Measurements from ENCODE around the gene IQCM.
"Not testable (repeated sequence)": the region's sequence is repeated elsewhere in the genome, so short reads cannot be mapped to it uniquely, and the experiment has no call there.

The IQCM gene

GRCh38 chr4:149466446-149466845 lies 349.2 kb downstream of the IQCM start:
- no peak for DNase-seq (ENCODE audit: low spot score)

GRCh38 chr4:149465955-149466354 lies 349.7 kb downstream of the IQCM start:
- no peak for DNase-seq (ENCODE audit: low spot score)

GRCh38 chr4:149443537-149443936 lies 372.1 kb downstream of the IQCM start:
- DNase-seq (ENCODE audit: low spot score) = no peak

GRCh38 chr4:149441338-149441737 lies 374.3 kb downstream of the IQCM start:
- no peak for DNase-seq (ENCODE audit: low spot score)

- no peak for DNase-seq (ENCODE audit: low spot score)
Observed at GRCh38 chr4:149426461-149426860, 389.2 kb downstream of the IQCM start.

- no peak for DNase-seq (ENCODE audit: low spot score)
Observed at GRCh38 chr4:149409555-149409962, 406.1 kb downstream of the IQCM start.

GRCh38 chr4:149409146-149409545 lies 406.5 kb downstream of the IQCM start:
- no peak for DNase-seq (ENCODE audit: low spot score)

- DNase-seq (ENCODE audit: low spot score) = no peak
Observed at GRCh38 chr4:149404143-149404542, 411.5 kb downstream of the IQCM start.

GRCh38 chr4:149403081-149403480 lies 412.6 kb downstream of the IQCM start:
- no peak for DNase-seq (ENCODE audit: low spot score)

GRCh38 chr4:149398993-149399392 lies 416.6 kb downstream of the IQCM start:
- no peak for DNase-seq (ENCODE audit: low spot score)

- no peak for DNase-seq (ENCODE audit: low spot score)
Observed at GRCh38 chr4:149370785-149371420, 444.7 kb downstream of the IQCM start.

- DNase-seq (ENCODE audit: low spot score) = no peak
Observed at GRCh38 chr4:149370002-149370401, 445.6 kb downstream of the IQCM start.

GRCh38 chr4:149353241-149353640 lies 462.4 kb downstream of the IQCM start:
- DNase-seq (ENCODE audit: low spot score) = no peak

GRCh38 chr4:149349541-149349940 lies 466.1 kb downstream of the IQCM start:
- no peak for DNase-seq (ENCODE audit: low spot score)

GRCh38 chr4:149347139-149347538 lies 468.5 kb downstream of the IQCM start:
- no peak for DNase-seq (ENCODE audit: low spot score)

- no peak for DNase-seq (ENCODE audit: low spot score)
Observed at GRCh38 chr4:149345424-149345823, 470.2 kb downstream of the IQCM start.

- DNase-seq (ENCODE audit: low spot score) = no peak
Observed at GRCh38 chr4:149344436-149344835, 471.2 kb downstream of the IQCM start.

- DNase-seq (ENCODE audit: low spot score) = no peak
Observed at GRCh38 chr4:149343614-149344013, 472.0 kb downstream of the IQCM start.

- DNase-seq (ENCODE audit: low spot score) = not testable (repeated sequence)
Observed at GRCh38 chr4:149341117-149341516, 474.5 kb downstream of the IQCM start.

GRCh38 chr4:149328161-149328560 lies 487.5 kb downstream of the IQCM start:
- no peak for DNase-seq (ENCODE audit: low spot score)

GRCh38 chr4:149322203-149322602 lies 493.4 kb downstream of the IQCM start:
- DNase-seq (ENCODE audit: low spot score) = no peak

- no peak for DNase-seq (ENCODE audit: low spot score)
Observed at GRCh38 chr4:149321438-149321837, 494.2 kb downstream of the IQCM start.

GRCh38 chr4:149311076-149311475 lies 504.6 kb downstream of the IQCM start:
- no peak for DNase-seq (ENCODE audit: low spot score)

- no peak for DNase-seq (ENCODE audit: low spot score)
Observed at GRCh38 chr4:149306537-149306936, 509.1 kb downstream of the IQCM start.

All from CD4-positive, alpha-beta T cell treated with Interleukin-15 for 4 hours (primary cell).